ENCODE measurements around the gene PPP2R3A. TPM values are rescaled to one million over a fixed set of nuclear protein-coding genes. Genes with fewer than 3 reads are reported as not detected.

The PPP2R3A gene
- total and polyA plus RNA-seq, 9 of the 15 experiments (the other 6 are each of a cell fraction or from before 2014, with no cell fraction given) = 0.10 to 0.50 (median 0.24) TPM

DNA sequence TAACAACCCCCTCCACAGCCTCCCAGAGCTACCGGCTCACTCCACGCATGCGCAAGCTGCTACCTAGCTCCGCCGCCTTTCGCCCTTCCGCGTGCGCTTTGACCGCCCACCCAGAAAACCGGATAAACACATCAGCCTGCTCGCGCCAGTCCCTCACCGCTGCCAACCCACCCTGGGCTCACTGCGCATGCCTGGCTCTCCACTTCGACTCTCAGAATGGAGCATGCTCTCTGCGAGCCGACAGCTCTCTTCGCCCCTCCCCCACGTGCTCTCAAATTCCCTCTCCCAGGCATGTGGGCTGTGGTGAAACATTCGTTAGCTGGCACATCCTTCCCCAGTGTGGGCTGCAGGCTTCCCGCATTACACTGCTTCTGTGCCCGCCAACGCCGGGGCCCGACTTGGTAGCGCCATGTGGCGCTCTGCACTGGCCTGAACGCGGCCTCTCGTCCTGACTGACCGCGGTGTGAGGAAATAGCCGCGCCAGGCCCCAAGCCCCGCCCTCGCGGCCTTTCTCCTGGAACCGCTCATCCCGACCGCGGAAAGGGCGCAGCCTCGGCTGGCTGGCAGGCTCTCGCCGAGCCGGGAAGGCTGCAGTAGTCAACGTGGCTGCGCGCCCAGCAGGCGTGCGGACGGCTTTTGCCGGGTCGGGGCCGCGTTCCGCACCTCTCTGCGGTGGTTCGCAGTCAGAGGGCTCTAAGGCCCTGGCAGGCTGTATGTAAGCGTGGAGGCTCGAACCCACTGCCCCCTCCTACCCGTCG, 231.1 kb downstream of the PPP2R3A start (continued):
- TF ChIP-seq, protein P1, sequence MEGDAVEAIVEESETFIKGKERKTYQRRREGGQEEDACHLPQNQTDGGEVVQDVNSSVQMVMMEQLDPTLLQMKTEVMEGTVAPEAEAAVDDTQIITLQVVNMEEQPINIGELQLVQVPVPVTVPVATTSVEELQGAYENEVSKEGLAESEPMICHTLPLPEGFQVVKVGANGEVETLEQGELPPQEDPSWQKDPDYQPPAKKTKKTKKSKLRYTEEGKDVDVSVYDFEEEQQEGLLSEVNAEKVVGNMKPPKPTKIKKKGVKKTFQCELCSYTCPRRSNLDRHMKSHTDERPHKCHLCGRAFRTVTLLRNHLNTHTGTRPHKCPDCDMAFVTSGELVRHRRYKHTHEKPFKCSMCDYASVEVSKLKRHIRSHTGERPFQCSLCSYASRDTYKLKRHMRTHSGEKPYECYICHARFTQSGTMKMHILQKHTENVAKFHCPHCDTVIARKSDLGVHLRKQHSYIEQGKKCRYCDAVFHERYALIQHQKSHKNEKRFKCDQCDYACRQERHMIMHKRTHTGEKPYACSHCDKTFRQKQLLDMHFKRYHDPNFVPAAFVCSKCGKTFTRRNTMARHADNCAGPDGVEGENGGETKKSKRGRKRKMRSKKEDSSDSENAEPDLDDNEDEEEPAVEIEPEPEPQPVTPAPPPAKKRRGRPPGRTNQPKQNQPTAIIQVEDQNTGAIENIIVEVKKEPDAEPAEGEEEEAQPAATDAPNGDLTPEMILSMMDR (IDR thresholded peaks at IDR 0.05 in 2 of 3, conservative IDR thresholded peaks at IDR 0.05 in 1 of 3; ENCODE audit: insufficient read depth in 2 of 3, low read depth in 1 of 3, low read length in 3 of 3) = peak in 1 of 3 experiments; percentile 10; a peak in 1 of 6 replicates
- TF ChIP-seq HEY1 (CRISPR knock-in tag; IDR thresholded peaks at IDR 0.05; ENCODE audit: borderline replicate concordance) (no peak), DACH1 (IDR thresholded peaks at IDR 0.05; ENCODE audit: partially characterized antibody) (no peak), SIRT6 (IDR thresholded peaks at IDR 0.05; ENCODE audit: low read depth, low read length) (no peak), TEAD4 (IDR thresholded peaks at IDR 0.05; ENCODE audit: low read length) (peak; percentile 58), TEAD4 (CRISPR knock-in tag; IDR thresholded peaks at IDR 0.05; ENCODE audit: borderline replicate concordance) (no peak), RBM39 (optimal IDR thresholded peaks at IDR 0.05; ENCODE audit: low read depth, low read length) (peak; percentile 33), NCOA2 (IDR thresholded peaks at IDR 0.05; ENCODE audit: partially characterized antibody in 2 of 2) (no peak), PPARD (CRISPR knock-in tag; IDR thresholded peaks at IDR 0.05) (no peak), EGR1 (conservative IDR thresholded peaks at IDR 0.05) (peak; percentile 77), ATF7 (IDR thresholded peaks at IDR 0.05) (peak; percentile 53; the same call in 1 of the 2 replicates), HDAC1 (IDR thresholded peaks at IDR 0.05) (peak in 1 of 2 experiments; percentile 91; a peak in 2 of 4 replicates)
- TF ChIP-seq, protein P2, sequence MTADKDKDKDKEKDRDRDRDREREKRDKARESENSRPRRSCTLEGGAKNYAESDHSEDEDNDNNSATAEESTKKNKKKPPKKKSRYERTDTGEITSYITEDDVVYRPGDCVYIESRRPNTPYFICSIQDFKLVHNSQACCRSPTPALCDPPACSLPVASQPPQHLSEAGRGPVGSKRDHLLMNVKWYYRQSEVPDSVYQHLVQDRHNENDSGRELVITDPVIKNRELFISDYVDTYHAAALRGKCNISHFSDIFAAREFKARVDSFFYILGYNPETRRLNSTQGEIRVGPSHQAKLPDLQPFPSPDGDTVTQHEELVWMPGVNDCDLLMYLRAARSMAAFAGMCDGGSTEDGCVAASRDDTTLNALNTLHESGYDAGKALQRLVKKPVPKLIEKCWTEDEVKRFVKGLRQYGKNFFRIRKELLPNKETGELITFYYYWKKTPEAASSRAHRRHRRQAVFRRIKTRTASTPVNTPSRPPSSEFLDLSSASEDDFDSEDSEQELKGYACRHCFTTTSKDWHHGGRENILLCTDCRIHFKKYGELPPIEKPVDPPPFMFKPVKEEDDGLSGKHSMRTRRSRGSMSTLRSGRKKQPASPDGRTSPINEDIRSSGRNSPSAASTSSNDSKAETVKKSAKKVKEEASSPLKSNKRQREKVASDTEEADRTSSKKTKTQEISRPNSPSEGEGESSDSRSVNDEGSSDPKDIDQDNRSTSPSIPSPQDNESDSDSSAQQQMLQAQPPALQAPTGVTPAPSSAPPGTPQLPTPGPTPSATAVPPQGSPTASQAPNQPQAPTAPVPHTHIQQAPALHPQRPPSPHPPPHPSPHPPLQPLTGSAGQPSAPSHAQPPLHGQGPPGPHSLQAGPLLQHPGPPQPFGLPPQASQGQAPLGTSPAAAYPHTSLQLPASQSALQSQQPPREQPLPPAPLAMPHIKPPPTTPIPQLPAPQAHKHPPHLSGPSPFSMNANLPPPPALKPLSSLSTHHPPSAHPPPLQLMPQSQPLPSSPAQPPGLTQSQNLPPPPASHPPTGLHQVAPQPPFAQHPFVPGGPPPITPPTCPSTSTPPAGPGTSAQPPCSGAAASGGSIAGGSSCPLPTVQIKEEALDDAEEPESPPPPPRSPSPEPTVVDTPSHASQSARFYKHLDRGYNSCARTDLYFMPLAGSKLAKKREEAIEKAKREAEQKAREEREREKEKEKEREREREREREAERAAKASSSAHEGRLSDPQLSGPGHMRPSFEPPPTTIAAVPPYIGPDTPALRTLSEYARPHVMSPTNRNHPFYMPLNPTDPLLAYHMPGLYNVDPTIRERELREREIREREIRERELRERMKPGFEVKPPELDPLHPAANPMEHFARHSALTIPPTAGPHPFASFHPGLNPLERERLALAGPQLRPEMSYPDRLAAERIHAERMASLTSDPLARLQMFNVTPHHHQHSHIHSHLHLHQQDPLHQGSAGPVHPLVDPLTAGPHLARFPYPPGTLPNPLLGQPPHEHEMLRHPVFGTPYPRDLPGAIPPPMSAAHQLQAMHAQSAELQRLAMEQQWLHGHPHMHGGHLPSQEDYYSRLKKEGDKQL (CRISPR knock-in tag; IDR thresholded peaks at IDR 0.05; ENCODE audit: borderline replicate concordance) = no peak
- TF ChIP-seq, protein P3, sequence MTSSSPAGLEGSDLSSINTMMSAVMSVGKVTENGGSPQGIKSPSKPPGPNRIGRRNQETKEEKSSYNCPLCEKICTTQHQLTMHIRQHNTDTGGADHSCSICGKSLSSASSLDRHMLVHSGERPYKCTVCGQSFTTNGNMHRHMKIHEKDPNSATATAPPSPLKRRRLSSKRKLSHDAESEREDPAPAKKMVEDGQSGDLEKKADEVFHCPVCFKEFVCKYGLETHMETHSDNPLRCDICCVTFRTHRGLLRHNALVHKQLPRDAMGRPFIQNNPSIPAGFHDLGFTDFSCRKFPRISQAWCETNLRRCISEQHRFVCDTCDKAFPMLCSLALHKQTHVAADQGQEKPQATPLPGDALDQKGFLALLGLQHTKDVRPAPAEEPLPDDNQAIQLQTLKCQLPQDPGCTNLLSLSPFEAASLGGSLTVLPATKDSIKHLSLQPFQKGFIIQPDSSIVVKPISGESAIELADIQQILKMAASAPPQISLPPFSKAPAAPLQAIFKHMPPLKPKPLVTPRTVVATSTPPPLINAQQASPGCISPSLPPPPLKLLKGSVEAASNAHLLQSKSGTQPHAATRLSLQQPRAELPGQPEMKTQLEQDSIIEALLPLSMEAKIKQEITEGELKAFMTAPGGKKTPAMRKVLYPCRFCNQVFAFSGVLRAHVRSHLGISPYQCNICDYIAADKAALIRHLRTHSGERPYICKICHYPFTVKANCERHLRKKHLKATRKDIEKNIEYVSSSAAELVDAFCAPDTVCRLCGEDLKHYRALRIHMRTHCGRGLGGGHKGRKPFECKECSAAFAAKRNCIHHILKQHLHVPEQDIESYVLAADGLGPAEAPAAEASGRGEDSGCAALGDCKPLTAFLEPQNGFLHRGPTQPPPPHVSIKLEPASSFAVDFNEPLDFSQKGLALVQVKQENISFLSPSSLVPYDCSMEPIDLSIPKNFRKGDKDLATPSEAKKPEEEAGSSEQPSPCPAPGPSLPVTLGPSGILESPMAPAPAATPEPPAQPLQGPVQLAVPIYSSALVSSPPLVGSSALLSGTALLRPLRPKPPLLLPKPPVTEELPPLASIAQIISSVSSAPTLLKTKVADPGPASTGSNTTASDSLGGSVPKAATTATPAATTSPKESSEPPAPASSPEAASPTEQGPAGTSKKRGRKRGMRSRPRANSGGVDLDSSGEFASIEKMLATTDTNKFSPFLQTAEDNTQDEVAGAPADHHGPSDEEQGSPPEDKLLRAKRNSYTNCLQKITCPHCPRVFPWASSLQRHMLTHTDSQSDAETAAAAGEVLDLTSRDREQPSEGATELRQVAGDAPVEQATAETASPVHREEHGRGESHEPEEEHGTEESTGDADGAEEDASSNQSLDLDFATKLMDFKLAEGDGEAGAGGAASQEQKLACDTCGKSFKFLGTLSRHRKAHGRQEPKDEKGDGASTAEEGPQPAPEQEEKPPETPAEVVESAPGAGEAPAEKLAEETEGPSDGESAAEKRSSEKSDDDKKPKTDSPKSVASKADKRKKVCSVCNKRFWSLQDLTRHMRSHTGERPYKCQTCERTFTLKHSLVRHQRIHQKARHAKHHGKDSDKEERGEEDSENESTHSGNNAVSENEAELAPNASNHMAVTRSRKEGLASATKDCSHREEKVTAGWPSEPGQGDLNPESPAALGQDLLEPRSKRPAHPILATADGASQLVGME (CRISPR knock-in tag; IDR thresholded peaks at IDR 0.05) = no peak

Data from K562 (cell line).